Endothelial cell of umbilical vein (primary cell): ENCODE measurements around the gene AGFG1.

Experiments used
- CTCF ChIP-seq, 2 donors: IDR thresholded peaks; 1 replicate in 1 of 2; 2 replicates in 1 of 2; pipeline ENCODE4 v1.5.1; 2011; ENCODE audit warnings: low read length in 2 of 2, mild to moderate bottlenecking in 2 of 2, moderate library complexity in 2 of 2, control low read depth in 1 of 2, inconsistent platforms in 1 of 2, low read depth in 1 of 2; ENCODE audit not compliant: insufficient read depth in 1 of 2; ENCODE audit errors: extremely low read depth in 1 of 2
- POLR2A ChIP-seq: IDR thresholded peaks from 2 replicates; pipeline ENCODE4 v1.6.1; 2012; ENCODE audit warnings: low read depth, mild to moderate bottlenecking, control low read depth, low read length

DNA sequence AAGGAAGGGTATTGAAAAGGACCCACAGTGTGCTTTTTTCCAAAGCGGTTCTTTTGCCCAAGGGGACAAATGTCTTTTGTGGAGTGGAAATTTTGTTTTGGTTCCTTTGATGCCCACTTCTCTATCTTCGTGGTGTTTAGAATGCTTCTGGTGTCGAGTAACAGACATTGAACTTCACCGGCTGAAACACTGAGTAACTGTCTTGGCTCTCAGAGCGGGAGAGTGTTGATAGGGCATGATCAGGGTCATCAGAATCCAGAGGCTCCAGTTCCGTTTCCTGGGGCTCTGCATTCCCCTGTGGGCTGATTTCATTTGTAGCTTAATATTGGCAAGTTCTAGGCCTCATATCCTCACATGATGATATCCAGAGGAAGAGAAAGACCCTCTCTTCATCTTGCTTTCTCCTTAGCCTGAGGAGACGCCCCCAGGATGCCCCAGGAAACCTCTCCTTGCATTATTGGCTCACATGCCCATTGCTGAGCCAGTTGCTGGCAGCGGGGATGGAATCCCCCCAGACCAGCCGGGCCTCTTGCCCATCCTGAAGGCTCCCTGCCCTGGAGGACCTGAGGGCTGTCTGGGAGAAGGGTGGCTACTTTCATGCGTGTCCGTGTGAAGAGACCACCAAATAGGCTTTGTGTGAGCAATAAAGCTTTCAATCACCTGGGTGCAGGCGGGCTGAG, 27.9 kb upstream of the AGFG1 start:
- no peak for TF ChIP-seq CTCF (IDR thresholded peaks at IDR 0.05; ENCODE audit: extremely low read depth in 1 of 2, insufficient read depth in 1 of 2, low read depth in 1 of 2, low read length in 2 of 2)
- no peak for TF ChIP-seq POLR2A
